Pancreas (tissue), 10 donors: ENCODE data around the gene ZNF367. TPM values are rescaled to one million over a fixed set of nuclear protein-coding genes. Genes with fewer than 3 reads are reported as not detected.

Experiments used
- ATAC-seq, 4 donors: fragments of 200-7000 bp; cut with Tn5 transposase; one replicate each; pipeline versions ENCODE4 v1.8.0 to v1.9.1; 2020; ENCODE audit warnings: mild to moderate bottlenecking in 4 of 4, moderate library complexity in 4 of 4
- DNase-seq, 6 donors: peaks; one replicate each; pipeline ENCODE4 v3.0.0-alpha.2; 2020
- FAIRE-seq: peaks from 2 replicates; lab custom pipeline; 2012; peaks lifted over from hg19 to GRCh38; lab: Jason Lieb, UNC
- H3K27ac ChIP-seq, 4 donors: fragments of 200-600 bp; sonication (generic); 1 replicate in 3 of 4; 2 replicates in 1 of 4; pipeline versions ENCODE4 v1.5.0 to v1.8.0; 2020
- H3K27me3 ChIP-seq, 4 donors: fragments of 200-600 bp; one replicate each; pipeline ENCODE4 v1.8.0; 2021
- H3K36me3 ChIP-seq, 3 donors: fragments of 200-600 bp; sonication (generic) in 1 of 3; one replicate each; pipeline versions ENCODE4 v1.5.0 to v1.8.0; 2020 to 2021
- H3K4me1 ChIP-seq, 3 donors: fragments of 200-600 bp; one replicate each; pipeline ENCODE4 v1.8.0; 2021
- H3K4me3 ChIP-seq, 4 donors: fragments of 200-600 bp; sonication (generic) in 2 of 4; one replicate each; pipeline versions ENCODE4 v1.5.0 to v1.8.0; 2020 to 2021
- H3K9me3 ChIP-seq, 4 donors: fragments of 200-600 bp; one replicate each; pipeline ENCODE4 v1.8.0; 2021
- WGBS, 2 donors: extraction: QIAGEN DNeasy Blood & Tissue Kit; methylation state at CpG; one replicate each; pipeline ENCODE4 v1.1.7; 2013; 5-methylcytosine and 5-hydroxymethylcytosine counted together
- intact Hi-C, 3 donors: fragments of 100-400 bp; cut with DNase I; formaldehyde crosslinking; loops; one replicate each; pipeline versions ENCODE4 v1.11.1 to v1.14.2; 2022
- polyA plus RNA-seq, 2 donors: library from polyadenylated mRNA; stranded (reverse); fragments of 200-250 nt; gene quantifications; one replicate each; pipeline ENCODE4 v1.2.3, GENCODE V29; 2013
- total RNA-seq, 6 donors: library from RNA; stranded (reverse); fragmentation: NEBNext Ultra II Directional in 4 of 6; extraction: Animal tissue kit (Norgen Biotek cat#: 25700) in 4 of 6; gene quantifications; one replicate each; pipeline versions ENCODE4 v1.2.1 to v1.2.4, GENCODE V29; 2021 to 2023
- TF ChIP-seq, protein P1 (sequence below), 4 donors: fragments of 200-600 bp; sonication (generic) in 3 of 4; IDR thresholded peaks; one replicate each; pipeline versions ENCODE4 v1.5.0 to v1.8.0; 2021; ENCODE audit warnings: antibody characterized with exemption in 4 of 4
- donor health status: healthy with polysubstance abuse.
- donor health status: DM: no; HTN: no; CAD: no; lungs with moderate emphysema.
- donor health status: DM: no; HTN: no; CAD: no.
- donor health status: control.
- donor health status: control.
- donor health status: Bipolar disorder and iron deficiency.
- donor health status: DM: yes; HTN: yes; CAD: no.
- donor health status: DM: no; HTN: no; CAD: no.
- donor health status: DM: no; HTN: no; CAD: no.
- donor health status: DM: yes; HTN: yes; CAD: no.

ZNF367 gene
- total and polyA plus RNA-seq, 8 donors = 0.23 to 1.2 (median 0.65) TPM

DNA sequence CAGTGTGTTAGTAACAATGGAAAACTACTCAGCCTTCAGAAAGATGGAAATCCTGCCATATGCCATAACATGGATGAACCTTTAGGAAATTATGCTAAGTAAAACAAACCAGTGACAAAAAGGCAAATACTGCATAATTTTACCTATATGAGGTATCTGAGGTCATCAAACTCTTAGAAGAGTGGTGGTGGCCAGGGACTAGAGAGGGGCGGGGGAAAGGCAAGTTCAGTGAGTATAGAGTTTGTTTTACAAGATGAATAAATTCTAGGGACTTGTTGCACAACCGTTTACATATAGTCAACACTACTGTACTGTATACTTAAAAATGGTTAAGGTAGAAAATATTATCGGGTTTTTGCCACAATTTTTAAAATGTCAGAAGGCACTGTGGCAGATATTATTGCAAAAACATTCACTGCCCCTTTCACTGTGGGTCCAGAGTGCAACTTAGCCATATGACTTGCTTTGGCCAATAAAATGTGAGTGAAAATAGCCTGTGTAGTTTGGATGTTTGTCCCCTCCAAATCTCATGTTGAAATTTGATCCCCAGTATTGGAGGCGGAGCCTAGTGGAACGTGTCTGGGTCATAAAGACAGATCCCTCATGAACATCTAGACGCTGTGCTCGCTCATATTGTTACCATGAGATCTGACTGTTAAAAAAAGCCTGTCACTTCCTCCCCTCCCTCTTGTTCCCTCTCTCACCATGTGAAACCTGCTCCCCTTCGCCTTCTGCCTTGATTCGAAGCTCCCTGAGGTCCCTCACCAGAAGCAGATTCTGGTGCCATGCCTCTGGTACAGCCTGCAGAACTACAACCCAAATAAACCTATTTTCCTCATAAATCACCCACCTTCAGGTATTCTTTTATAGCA lies 9.5 kb downstream of the ZNF367 start:
- Histone ChIP-seq H3K4me3 (no peak overlapping the region), H3K27me3 (no peaks in the 10 kb centered on the region), H3K36me3 (no peaks in the 10 kb centered on the region), H3K27ac (no peak overlapping the region), H3K9me3 (no peaks in the 10 kb centered on the region), H3K4me1 (no peaks in the 10 kb centered on the region)
- ATAC-seq = no peak
- no peak for FAIRE-seq
- TF ChIP-seq, protein P1, sequence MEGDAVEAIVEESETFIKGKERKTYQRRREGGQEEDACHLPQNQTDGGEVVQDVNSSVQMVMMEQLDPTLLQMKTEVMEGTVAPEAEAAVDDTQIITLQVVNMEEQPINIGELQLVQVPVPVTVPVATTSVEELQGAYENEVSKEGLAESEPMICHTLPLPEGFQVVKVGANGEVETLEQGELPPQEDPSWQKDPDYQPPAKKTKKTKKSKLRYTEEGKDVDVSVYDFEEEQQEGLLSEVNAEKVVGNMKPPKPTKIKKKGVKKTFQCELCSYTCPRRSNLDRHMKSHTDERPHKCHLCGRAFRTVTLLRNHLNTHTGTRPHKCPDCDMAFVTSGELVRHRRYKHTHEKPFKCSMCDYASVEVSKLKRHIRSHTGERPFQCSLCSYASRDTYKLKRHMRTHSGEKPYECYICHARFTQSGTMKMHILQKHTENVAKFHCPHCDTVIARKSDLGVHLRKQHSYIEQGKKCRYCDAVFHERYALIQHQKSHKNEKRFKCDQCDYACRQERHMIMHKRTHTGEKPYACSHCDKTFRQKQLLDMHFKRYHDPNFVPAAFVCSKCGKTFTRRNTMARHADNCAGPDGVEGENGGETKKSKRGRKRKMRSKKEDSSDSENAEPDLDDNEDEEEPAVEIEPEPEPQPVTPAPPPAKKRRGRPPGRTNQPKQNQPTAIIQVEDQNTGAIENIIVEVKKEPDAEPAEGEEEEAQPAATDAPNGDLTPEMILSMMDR (IDR thresholded peaks at IDR 0.05) = no peak
- no peak for DNase-seq
- intact Hi-C loops = no loop called here
- 75 to 77% methylated on average over 9 of the region's 9 CpGs for WGBS, 2 donors

DNA sequence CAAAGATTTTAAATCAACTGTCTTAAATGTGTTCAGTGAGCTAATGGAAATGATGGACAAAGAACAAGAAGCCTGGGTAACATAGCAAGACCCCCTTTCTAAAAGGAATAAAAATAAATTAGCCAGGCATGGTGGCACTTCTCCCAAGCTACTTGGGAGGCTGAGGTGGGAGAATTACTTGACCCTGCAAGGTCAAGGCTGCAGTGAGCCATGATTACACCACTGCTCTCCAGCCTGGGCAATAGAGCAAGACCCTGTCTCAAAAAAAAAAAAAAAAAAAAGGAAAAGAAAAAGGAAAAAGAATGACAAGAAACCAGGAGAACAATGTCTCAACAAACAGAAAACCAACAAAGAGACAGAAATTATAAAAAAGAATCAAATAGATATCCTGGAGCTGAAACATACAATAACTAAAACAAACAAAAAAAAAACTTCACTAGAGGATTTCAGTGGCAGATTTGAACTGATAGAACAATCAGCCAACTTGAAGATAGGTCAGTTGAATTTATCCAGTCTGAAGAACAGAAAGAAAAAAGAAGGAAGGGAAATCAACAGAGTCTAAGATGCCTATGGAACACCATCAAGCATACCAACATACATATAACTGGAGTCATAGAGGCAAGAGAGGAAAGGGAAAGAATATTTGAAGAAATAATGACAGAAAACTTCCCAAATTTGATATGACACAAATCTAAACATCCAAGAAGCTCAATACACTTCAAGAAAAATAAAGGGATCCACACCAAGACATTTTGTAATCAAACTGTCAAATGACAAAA lies 17.8 kb downstream of the ZNF367 start:
- Histone ChIP-seq H3K4me3 (no peak overlapping the region), H3K27ac (no peak overlapping the region), H3K4me1 (no peaks in the 10 kb centered on the region), H3K27me3 (no peaks in the 10 kb centered on the region), H3K36me3 (no peaks in the 10 kb centered on the region), H3K9me3 (no peaks in the 10 kb centered on the region)
- TF ChIP-seq, protein P1 (IDR thresholded peaks at IDR 0.05) = no peak
- no peak for DNase-seq
- no peak for ATAC-seq
- intact Hi-C loops = no loop called here
- FAIRE-seq = no peak

DNA sequence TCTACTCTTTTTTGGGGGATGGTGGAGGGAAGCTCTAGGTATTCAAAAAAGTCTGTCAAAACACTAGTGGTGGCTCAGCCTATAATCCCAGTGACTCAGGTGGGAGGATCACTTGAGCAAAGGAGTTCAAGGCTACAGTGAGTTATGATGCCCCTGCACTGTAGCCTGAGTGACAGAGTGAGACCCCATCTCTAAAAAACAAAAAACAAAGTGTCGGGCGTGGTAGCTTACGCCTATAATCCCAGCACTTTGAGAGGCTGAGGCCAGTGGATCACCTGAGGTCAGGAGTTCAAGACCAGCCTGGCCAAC lies 18.9 kb downstream of the ZNF367 start:
- 96 to 98% methylated on average over 3 of the region's 3 CpGs for WGBS, 2 donors
- TF ChIP-seq, protein P1 (IDR thresholded peaks at IDR 0.05) = no peak
- Histone ChIP-seq H3K9me3 (no peaks in the 10 kb centered on the region), H3K27ac (no peak overlapping the region), H3K4me3 (no peak overlapping the region), H3K27me3 (no peaks in the 10 kb centered on the region), H3K4me1 (no peaks in the 10 kb centered on the region), H3K36me3 (no peaks in the 10 kb centered on the region)
- FAIRE-seq (no peak), ATAC-seq (no peak), DNase-seq (no peak)
- intact Hi-C loops = no loop called here

DNA sequence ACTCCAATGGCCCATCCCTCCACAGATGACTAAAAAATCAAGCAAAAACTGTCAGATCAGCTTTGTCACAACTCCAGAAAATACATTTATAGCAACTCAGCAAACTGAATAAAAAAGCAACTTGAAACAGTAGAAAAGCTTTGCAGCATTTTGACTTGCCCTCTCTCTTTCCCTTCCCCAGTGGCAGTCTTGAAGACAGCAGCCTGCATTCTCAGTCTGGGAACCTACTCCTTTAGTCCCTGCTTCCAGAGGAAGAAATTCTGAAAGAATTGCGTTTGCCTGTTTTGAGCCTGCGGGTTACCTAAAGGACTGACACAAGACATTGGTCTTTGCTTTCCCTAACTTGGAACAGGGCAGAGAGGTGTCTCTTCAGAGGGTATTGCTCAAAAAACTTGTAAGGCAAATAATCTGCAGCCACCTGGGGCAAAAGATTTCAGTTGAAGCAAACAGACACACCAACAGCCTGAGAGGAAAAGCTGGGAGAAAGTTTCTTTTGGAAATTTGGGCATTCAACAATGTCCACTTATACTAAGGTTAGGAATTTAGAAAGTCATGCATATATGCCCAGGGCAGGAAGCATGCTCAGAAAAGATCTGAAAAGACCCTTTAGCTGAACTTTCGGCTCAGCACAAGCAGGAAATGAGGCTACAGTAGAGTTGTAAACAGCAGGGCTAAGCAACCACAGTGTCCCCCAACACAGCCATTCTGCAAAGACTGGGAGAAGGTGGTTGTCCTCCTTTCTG lies 19.4 kb downstream of the ZNF367 start:
- H3K4me1 ChIP-seq = no peaks in the 10 kb centered on the region
- H3K4me3 ChIP-seq = no peak overlapping the region
- WGBS, 2 donors = 81 to 84% methylated on average over 3 of the region's 3 CpGs
- DNase-seq = no peak
- H3K9me3 ChIP-seq = no peaks in the 10 kb centered on the region
- TF ChIP-seq, protein P1 (IDR thresholded peaks at IDR 0.05) = no peak
- no peaks in the 10 kb centered on the region for H3K27me3 ChIP-seq
- no peak overlapping the region for H3K27ac ChIP-seq
- no peaks in the 10 kb centered on the region for H3K36me3 ChIP-seq
- intact Hi-C loops = no loop called here
- no peak for ATAC-seq
- FAIRE-seq = no peak
